B cell (primary cell): ENCODE measurements around the gene CACNB2. TPM values are rescaled to one million over a fixed set of nuclear protein-coding genes. Genes with fewer than 3 reads are reported as not detected.

ENCODE experiments used
- ATAC-seq: fragments of 200-7000 bp; cut with Tn5 transposase; one replicate; pipeline ENCODE4 v1.10.0; 2021; ENCODE audit warnings: low read depth, mild to moderate bottlenecking, moderate number of reproducible peaks, moderate library complexity
- CTCF ChIA-PET: fragments of 350-600 bp; sonication (Branson Sonifier 250); formaldehyde crosslinking; loops from one replicate; lab custom pipeline; 2021; ENCODE audit warnings: antibody characterized with exemption, inconsistent platforms; lab: Charles Lee
- POLR2A ChIA-PET: fragments of 350-600 bp; sonication (Branson Sonifier 250); formaldehyde crosslinking; loops from one replicate; lab custom pipeline; 2021; ENCODE audit warnings: antibody characterized with exemption; lab: Charles Lee
- DNase-seq: peaks from one replicate; pipeline ENCODE4 v3.0.0; 2013
- H2AFZ ChIP-seq: 2 replicates; pipeline ENCODE4 v1.6.1; 2012; ENCODE audit warnings: mild to moderate bottlenecking, low read depth, low read length; ENCODE audit not compliant: insufficient read depth, poor library complexity, severe bottlenecking
- H3K27ac ChIP-seq, 2 donors: 1 replicate in 1 of 2; 2 replicates in 1 of 2; pipeline ENCODE4 v1.5.1; 2012 to 2013; ENCODE audit warnings: low read length in 2 of 2, mild to moderate bottlenecking in 2 of 2, moderate library complexity in 1 of 2
- H3K27me3 ChIP-seq, 4 experiments: fragments of 200-600 bp in 1 of 4; sonication (generic) in 1 of 4; replicated peaks in 1 of 4; 1 replicate in 2 of 4; 2 replicates in 2 of 4; pipeline versions ENCODE4 v1.6.1 to v1.7.0; 2013 to 2016; ENCODE audit warnings: low read length in 3 of 4, mild to moderate bottlenecking in 2 of 4, mixed read lengths in 1 of 4, moderate library complexity in 1 of 4; ENCODE audit not compliant: insufficient read depth in 4 of 4, control insufficient read depth in 3 of 4; ENCODE audit errors: control extremely low read depth in 1 of 4
- H3K36me3 ChIP-seq, 2 experiments: replicated peaks in 1 of 2; 1 replicate in 1 of 2; 2 replicates in 1 of 2; pipeline versions ENCODE4 v1.6.1 to v1.7.1; 2013; ENCODE audit warnings: low read length in 1 of 2; ENCODE audit not compliant: insufficient read depth in 2 of 2, control insufficient read depth in 1 of 2; ENCODE audit errors: control extremely low read depth in 1 of 2, extremely low read depth in 1 of 2
- H3K4me1 ChIP-seq, 2 donors: fragments of 200-600 bp in 1 of 2; sonication (generic) in 1 of 2; 1 replicate in 1 of 2; 2 replicates in 1 of 2; pipeline versions ENCODE4 v1.5.1 to v1.6.1; 2013 to 2017; ENCODE audit warnings: low read length in 2 of 2; ENCODE audit not compliant: control insufficient read depth in 2 of 2, insufficient read depth in 2 of 2
- H3K4me2 ChIP-seq: replicated peaks from 2 replicates; pipeline ENCODE3; 2012; ENCODE audit warnings: mild to moderate bottlenecking, low read depth, low read length; ENCODE audit not compliant: poor library complexity, severe bottlenecking
- H3K4me3 ChIP-seq, 5 experiments: fragments of 200-600 bp in 1 of 5; sonication (generic) in 1 of 5; 1 replicate in 3 of 5; 2 replicates in 2 of 5; pipeline versions ENCODE4 v1.5.1 to v1.7.0; 2011 to 2016; ENCODE audit warnings: low read length in 4 of 5, mild to moderate bottlenecking in 4 of 5, low read depth in 2 of 5, control low read depth in 1 of 5, moderate library complexity in 1 of 5; ENCODE audit not compliant: insufficient read depth in 1 of 5; ENCODE audit errors: control extremely low read depth in 1 of 5, extremely low read depth in 1 of 5
- H3K79me2 ChIP-seq: fragments of 200-600 bp; sonication (generic); one replicate; pipeline ENCODE4 v1.6.0; 2016; ENCODE audit warnings: low read length; ENCODE audit not compliant: control insufficient read depth, insufficient read depth
- H3K9ac ChIP-seq: fragments of 200-600 bp; sonication (generic); 2 replicates; pipeline ENCODE4 v1.6.1; 2017; ENCODE audit warnings: mild to moderate bottlenecking, low read length, moderate library complexity
- H3K9me3 ChIP-seq, 3 donors: one replicate each; pipeline versions ENCODE4 v1.6.1 to v1.7.1; 2013; ENCODE audit warnings: low read length in 2 of 3; ENCODE audit not compliant: control insufficient read depth in 2 of 3, insufficient read depth in 1 of 3; ENCODE audit errors: control extremely low read depth in 1 of 3
- H4K20me1 ChIP-seq: 2 replicates; pipeline ENCODE4 v1.6.0; 2012; ENCODE audit warnings: mild to moderate bottlenecking, low read length; ENCODE audit not compliant: insufficient read depth, control insufficient read depth, poor library complexity, severe bottlenecking
- H3K27ac Mint-ChIP-seq: one replicate; pipeline ENCODE4 v1.8.0; 2021; ENCODE audit warnings: mixed read lengths
- H3K27me3 Mint-ChIP-seq: one replicate; pipeline ENCODE4 v1.8.0; 2021; ENCODE audit warnings: mixed read lengths
- H3K4me1 Mint-ChIP-seq: one replicate; pipeline ENCODE4 v1.8.0; 2021; ENCODE audit warnings: mixed read lengths
- H3K4me3 Mint-ChIP-seq: one replicate; pipeline ENCODE4 v1.8.0; 2021; ENCODE audit warnings: mixed read lengths
- H3K9me3 Mint-ChIP-seq: one replicate; pipeline ENCODE4 v1.8.0; 2022; ENCODE audit warnings: mixed read lengths; ENCODE audit not compliant: insufficient read depth
- EZH2 ChIP-seq: IDR thresholded peaks from 2 replicates; pipeline ENCODE4 v1.6.1; 2012; ENCODE audit warnings: borderline replicate concordance, low read depth, mild to moderate bottlenecking, moderate library complexity, low read length; ENCODE audit not compliant: insufficient read depth, poor library complexity, severe bottlenecking
- WGBS: methylation state at CpG from one replicate; pipeline ENCODE4 v1.1.5; 2013; ENCODE audit warnings: missing lambda C conversion rate; ENCODE audit not compliant: insufficient coverage; 5-methylcytosine and 5-hydroxymethylcytosine counted together
- intact Hi-C: fragments of 100-400 bp; cut with micrococcal nuclease; formaldehyde crosslinking; loops from one replicate; pipeline ENCODE4 v1.10.0; 2022
- polyA plus RNA-seq: library from polyadenylated mRNA; depleted of rRNA; stranded (reverse); fragments of >200 nt; gene quantifications from 2 replicates; pipeline ENCODE4 v1.2.3, GENCODE V29; 2012
- total RNA-seq, 2 donors: library from RNA; stranded (reverse); fragments of 120-200 nt in 1 of 2; gene quantifications; 1 replicate in 1 of 2; 2 replicates in 1 of 2; pipeline versions ENCODE4 v1.2.3 to v1.2.4, GENCODE V29; 2013 to 2022
- TF ChIP-seq, protein P1 (sequence below): fragments of 200-600 bp; IDR thresholded peaks from one replicate; pipeline ENCODE4 v1.8.0; 2022; ENCODE audit warnings: antibody characterized with exemption, mild to moderate bottlenecking

Gene CACNB2
- total and polyA plus RNA-seq, 2 donors (not counting 1 experiment from before 2014, with no cell fraction given) = not detected

DNA sequence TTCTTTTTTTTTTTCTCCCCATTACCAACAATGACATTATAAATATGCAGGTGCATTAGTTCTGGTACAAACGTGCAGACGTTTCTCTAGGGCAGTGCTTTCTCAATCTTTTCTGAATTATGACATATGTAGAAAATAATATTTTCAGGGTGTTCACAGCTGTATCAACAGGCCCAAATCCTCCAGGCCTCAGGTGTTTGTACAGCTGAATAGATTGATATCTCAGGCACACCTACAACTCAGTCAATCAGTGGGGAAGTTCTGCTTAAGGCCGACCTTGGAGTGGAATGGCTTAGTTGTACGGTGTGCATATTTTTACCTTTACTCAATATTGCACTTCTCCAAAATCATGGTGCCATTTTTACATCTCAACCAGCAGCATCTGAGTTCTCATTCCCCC lies 71.6 kb downstream of the CACNB2 start:
- Mint-ChIP-seq H3K27ac (no peak overlapping the region), H3K27me3 (peaks cover 7% of the 10 kb centered on the region), H3K4me1 (no peaks in the 10 kb centered on the region), H3K4me3 (no peak overlapping the region), H3K9me3 (no peaks in the 10 kb centered on the region)
- TF ChIP-seq, protein P1, sequence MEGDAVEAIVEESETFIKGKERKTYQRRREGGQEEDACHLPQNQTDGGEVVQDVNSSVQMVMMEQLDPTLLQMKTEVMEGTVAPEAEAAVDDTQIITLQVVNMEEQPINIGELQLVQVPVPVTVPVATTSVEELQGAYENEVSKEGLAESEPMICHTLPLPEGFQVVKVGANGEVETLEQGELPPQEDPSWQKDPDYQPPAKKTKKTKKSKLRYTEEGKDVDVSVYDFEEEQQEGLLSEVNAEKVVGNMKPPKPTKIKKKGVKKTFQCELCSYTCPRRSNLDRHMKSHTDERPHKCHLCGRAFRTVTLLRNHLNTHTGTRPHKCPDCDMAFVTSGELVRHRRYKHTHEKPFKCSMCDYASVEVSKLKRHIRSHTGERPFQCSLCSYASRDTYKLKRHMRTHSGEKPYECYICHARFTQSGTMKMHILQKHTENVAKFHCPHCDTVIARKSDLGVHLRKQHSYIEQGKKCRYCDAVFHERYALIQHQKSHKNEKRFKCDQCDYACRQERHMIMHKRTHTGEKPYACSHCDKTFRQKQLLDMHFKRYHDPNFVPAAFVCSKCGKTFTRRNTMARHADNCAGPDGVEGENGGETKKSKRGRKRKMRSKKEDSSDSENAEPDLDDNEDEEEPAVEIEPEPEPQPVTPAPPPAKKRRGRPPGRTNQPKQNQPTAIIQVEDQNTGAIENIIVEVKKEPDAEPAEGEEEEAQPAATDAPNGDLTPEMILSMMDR = no peak
- TF ChIP-seq EZH2 = no peak
- no peak overlapping the region for H3K27ac ChIP-seq
- H3K9me3 ChIP-seq = no peaks in the 10 kb centered on the region
- WGBS = no CpG with 5 or more reads among the region's 4 CpGs
- CTCF ChIA-PET = no interaction called here
- no peaks in the 10 kb centered on the region for H3K4me1 ChIP-seq
- H3K4me2 ChIP-seq = no peak overlapping the region
- no peak overlapping the region for H3K9ac ChIP-seq
- H3K36me3 ChIP-seq = no peaks in the 10 kb centered on the region
- POLR2A ChIA-PET = no interaction called here
- H3K79me2 ChIP-seq = no peaks in the 10 kb centered on the region
- DNase-seq (no peak), ATAC-seq (no peak)
- H2AFZ ChIP-seq = no peak overlapping the region
- no peak overlapping the region for H3K4me3 ChIP-seq
- H3K27me3 ChIP-seq = no peaks in the 10 kb centered on the region
- intact Hi-C loops = no loop called here
- H4K20me1 ChIP-seq = no peaks in the 10 kb centered on the region

DNA sequence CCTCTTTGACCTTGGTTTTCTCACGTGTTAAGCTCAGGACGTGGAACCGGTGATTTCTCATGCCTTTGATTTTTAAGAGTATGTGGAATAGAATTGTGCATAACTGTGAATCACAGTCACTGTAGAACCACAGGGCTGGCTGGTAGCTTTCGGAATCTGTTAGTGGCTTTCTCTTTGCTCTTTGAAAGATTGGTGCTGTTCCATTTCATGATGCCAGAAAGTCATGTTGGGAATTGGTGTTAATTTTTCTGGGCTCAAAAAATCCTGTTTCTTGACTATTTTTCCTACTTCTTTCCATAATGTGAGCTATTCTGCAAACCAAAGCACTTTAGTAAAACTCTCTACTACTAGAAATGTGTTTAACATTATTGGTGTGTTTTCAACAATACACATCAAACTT lies 73.0 kb downstream of the CACNB2 start:
- POLR2A ChIA-PET = no interaction called here
- Histone ChIP-seq H3K36me3 (no peaks in the 10 kb centered on the region), H3K9ac (no peak overlapping the region), H3K9me3 (no peaks in the 10 kb centered on the region), H3K4me2 (no peak overlapping the region), H3K27ac (no peak overlapping the region), H2AFZ (no peak overlapping the region), H3K79me2 (no peaks in the 10 kb centered on the region), H3K27me3 (no peaks in the 10 kb centered on the region), H3K4me3 (no peak overlapping the region), H4K20me1 (no peaks in the 10 kb centered on the region), H3K4me1 (no peaks in the 10 kb centered on the region)
- Mint-ChIP-seq H3K4me3 (no peak overlapping the region), H3K4me1 (no peaks in the 10 kb centered on the region), H3K9me3 (no peaks in the 10 kb centered on the region), H3K27me3 (peaks cover 7% of the 10 kb centered on the region), H3K27ac (no peak overlapping the region)
- WGBS = 73% methylated on average over 3 of the region's 4 CpGs
- intact Hi-C loops = no loop called here
- TF ChIP-seq EZH2 = no peak
- TF ChIP-seq, protein P1 = no peak
- no peak for ATAC-seq
- no peak for DNase-seq
- CTCF ChIA-PET = no interaction called here
